ENCODE data around the gene NOXO1.
"Not testable (repeated sequence)": the region's sequence is repeated elsewhere in the genome, so short reads cannot be mapped to it uniquely, and the experiment has no call there.

Gene NOXO1

GRCh38 chr16:1981398-1981836 is at the start of gene NOXO1:
Gene NOXO1, minus strand, starts transcription at chr16:1981469. Its CDS starts 290 bp downstream, at chr16:1981179.
- no peak for DNase-seq

GRCh38 chr16:2030036-2030435 is 48.8 kb upstream of the NOXO1 start:
- DNase-seq: no peak

GRCh38 chr16:2029350-2029749 is 48.1 kb upstream of the NOXO1 start:
- no peak for DNase-seq

GRCh38 chr16:2028620-2029220 is 47.5 kb upstream of the NOXO1 start:
- no peak for DNase-seq

GRCh38 chr16:2028146-2028545 is 46.9 kb upstream of the NOXO1 start:
- no peak for DNase-seq

- peak; percentile 34 for DNase-seq
These were observed 46.0 kb upstream of the NOXO1 start for GRCh38 chr16:2027024-2028010.

- DNase-seq: peak; percentile 66
These were observed 45.3 kb upstream of the NOXO1 start, which contains the start of gene NHERF2 for GRCh38 chr16:2026461-2027023. Gene NHERF2, plus strand, starts transcription at chr16:2026902. Its CDS starts 104 bp downstream, at chr16:2027006.

- DNase-seq: no peak
These were observed 44.7 kb upstream of the NOXO1 start for GRCh38 chr16:2025878-2026460.

- no peak for DNase-seq
These were observed 44.0 kb upstream of the NOXO1 start for GRCh38 chr16:2025251-2025650.

- DNase-seq: no peak
These were observed 42.8 kb upstream of the NOXO1 start for GRCh38 chr16:2024032-2024420.

- peak; percentile 97 for DNase-seq
These were observed 42.1 kb upstream of the NOXO1 start for GRCh38 chr16:2023092-2024031.

GRCh38 chr16:2022723-2023091 is 41.4 kb upstream of the NOXO1 start:
- peak; percentile 32 for DNase-seq

- DNase-seq: no peak
These were observed 38.9 kb upstream of the NOXO1 start for GRCh38 chr16:2019921-2020831.

- peak; percentile 26 for DNase-seq
These were observed 38.2 kb upstream of the NOXO1 start, which contains the start of gene NPW for GRCh38 chr16:2019518-2019920. Gene NPW, plus strand, starts transcription at chr16:2019785.

GRCh38 chr16:2016407-2016922 is 35.2 kb upstream of the NOXO1 start:
- peak; percentile 49 for DNase-seq

GRCh38 chr16:2015947-2016208 is 34.6 kb upstream of the NOXO1 start:
- no peak for DNase-seq

GRCh38 chr16:2015117-2015946 is 34.1 kb upstream of the NOXO1 start:
- DNase-seq: no peak

GRCh38 chr16:2013527-2013926 is 32.3 kb upstream of the NOXO1 start:
- DNase-seq: no peak

- DNase-seq: not testable (repeated sequence)
These were observed 30.5 kb upstream of the NOXO1 start for GRCh38 chr16:2011726-2012125.

All from CD4-positive, alpha-beta T cell treated with Interleukin-17A for 4 hours (primary cell).